HG02623 (cell line): Measurements from ENCODE around the gene BTBD7.

ENCODE experiments used
- ATAC-seq: cut with Tn5 transposase; IDR thresholded peaks from one replicate; pipeline ENCODE4 v1.9.1; 2021; ENCODE audit warnings: moderate library complexity; ENCODE audit not compliant: unreplicated experiment

BTBD7 gene

GRCh38 chr14:93201155-93201704 lies 131.6 kb downstream of the BTBD7 start:
- no peak for ATAC-seq

DNA sequence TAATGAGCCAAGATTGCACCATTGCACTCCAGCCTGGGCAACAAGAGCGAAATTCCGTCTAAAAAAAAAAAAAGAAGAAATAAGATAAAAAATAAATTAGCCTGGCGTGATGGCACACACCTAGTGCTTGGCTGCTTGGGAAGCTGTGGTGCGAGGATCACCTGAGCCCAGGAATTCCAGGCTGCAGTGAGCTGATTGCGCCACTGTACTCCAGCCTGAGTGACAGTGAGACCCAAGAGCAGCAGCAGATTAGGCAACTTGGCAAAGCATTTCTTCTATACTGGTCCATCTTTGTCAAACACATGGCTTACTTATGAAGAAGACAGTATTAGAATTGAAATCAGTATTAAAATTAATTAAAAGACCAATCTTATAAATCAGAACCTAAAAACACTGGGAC lies 132.3 kb downstream of the BTBD7 start:
- no peak for ATAC-seq

- no peak for ATAC-seq
These were observed 133.8 kb downstream of the BTBD7 start for GRCh38 chr14:93199031-93199430.

- no peak for ATAC-seq
These were observed 137.4 kb downstream of the BTBD7 start for GRCh38 chr14:93195316-93195999.
